Kidney epithelial cell (primary cell): ENCODE results near the gene MPG. TPM values are rescaled to one million over a fixed set of nuclear protein-coding genes. Genes with fewer than 3 reads are reported as not detected.
A peak's percentile ranks its signal among the peaks of the same experiment; 100 is the strongest.

ENCODE experiments used
- DNase-seq: peaks from one replicate; pipeline ENCODE4 v3.0.0-alpha.2; 2010; ENCODE audit warnings: low read depth
- H3K27me3 ChIP-seq: 2 replicates; pipeline ENCODE4 v1.6.0; 2011; ENCODE audit warnings: low read length; ENCODE audit not compliant: control insufficient read depth, insufficient read depth
- H3K36me3 ChIP-seq: 2 replicates; pipeline ENCODE4 v1.5.1; 2011; ENCODE audit warnings: low read length; ENCODE audit not compliant: control insufficient read depth, insufficient read depth
- H3K4me3 ChIP-seq: 2 replicates; pipeline ENCODE4 v1.5.1; 2011; ENCODE audit warnings: low read depth, mild to moderate bottlenecking, control low read depth, low read length
- CTCF ChIP-seq: IDR thresholded peaks from 2 replicates; pipeline ENCODE4 v1.5.1; 2011; ENCODE audit warnings: mild to moderate bottlenecking, moderate library complexity, low read length, control low read depth, inconsistent platforms; ENCODE audit not compliant: insufficient read depth, poor library complexity, severe bottlenecking
- total RNA-seq: library from RNA; depleted of rRNA; stranded (reverse); fragments of >200 nt; gene quantifications from 2 replicates; pipeline ENCODE4 v1.2.3, GENCODE V29; 2015

MPG gene
- total RNA-seq, 1 donor from 2014 or later = 130 TPM

GRCh38 chr16:63998-64913 is 13.8 kb upstream of the MPG start:
- no peak for TF ChIP-seq CTCF
- H3K36me3 ChIP-seq = peaks cover 2% of the 10 kb centered on the region
- H3K27me3 ChIP-seq = no peaks in the 10 kb centered on the region
- no peak overlapping the region for H3K4me3 ChIP-seq
- no peak for DNase-seq

GRCh38 chr16:64914-65255 is 13.1 kb upstream of the MPG start:
- TF ChIP-seq CTCF = no peak
- Histone ChIP-seq H3K27me3 (no peaks in the 10 kb centered on the region), H3K4me3 (no peak overlapping the region), H3K36me3 (no peaks in the 10 kb centered on the region)
- DNase-seq = no peak

GRCh38 chr16:65745-66144 is 12.3 kb upstream of the MPG start:
- Histone ChIP-seq H3K36me3 (no peaks in the 10 kb centered on the region), H3K4me3 (no peak overlapping the region), H3K27me3 (no peaks in the 10 kb centered on the region)
- TF ChIP-seq CTCF = peak; percentile 99
- no peak for DNase-seq

GRCh38 chr16:66309-67182 is 11.5 kb upstream of the MPG start:
- Histone ChIP-seq H3K27me3 (no peaks in the 10 kb centered on the region), H3K4me3 (no peak overlapping the region), H3K36me3 (no peaks in the 10 kb centered on the region)
- TF ChIP-seq CTCF = no peak
- no peak for DNase-seq

GRCh38 chr16:67183-67791 is 10.7 kb upstream of the MPG start:
- no peak for TF ChIP-seq CTCF
- Histone ChIP-seq H3K36me3 (no peaks in the 10 kb centered on the region), H3K4me3 (no peak overlapping the region), H3K27me3 (no peaks in the 10 kb centered on the region)
- DNase-seq = no peak
